Measurements from ENCODE around the gene TLX1. TPM values are rescaled to one million over a fixed set of nuclear protein-coding genes. Genes with fewer than 3 reads are reported as not detected.

The TLX1 gene
- total RNA-seq, 1 experiment from 2014 or later = not detected

GRCh38 chr10:101183458-101184183 lies 52.5 kb downstream of the TLX1 start:
- Histone ChIP-seq H3K27me3 (ENCODE audit: low read length) (peaks cover 17% of the 10 kb centered on the region; the same call in 1 of the 2 replicates), H3K79me2 (ENCODE audit: low read length) (no peaks in the 10 kb centered on the region), H3K9me3 (ENCODE audit: low read length) (no peaks in the 10 kb centered on the region), H4K20me1 (ENCODE audit: low read length) (no peaks in the 10 kb centered on the region), H3K9me2 (replicated peaks; ENCODE audit: low read length) (no peaks in the 10 kb centered on the region), H3K9ac (ENCODE audit: low read length) (no peak overlapping the region), H2AFZ (ENCODE audit: low read length) (no peak overlapping the region), H3F3A (ENCODE audit: low read length, unreplicated experiment) (no peaks in the 10 kb centered on the region), H3K27ac (ENCODE audit: low read length) (no peak overlapping the region), H3K4me2 (ENCODE audit: low read length) (no peak overlapping the region), H3K36me3 (ENCODE audit: low read depth, low read length) (no peaks in the 10 kb centered on the region), H3K4me3 (ENCODE audit: low read length) (no peak overlapping the region), H3K4me1 (ENCODE audit: insufficient read depth, low read length) (no peaks in the 10 kb centered on the region)
- ATAC-seq = no peak
- intact Hi-C loops (cut with micrococcal nuclease) = no loop called here
- no TSS peak for BruUV-seq (replicated peaks)
- POLR2A ChIA-PET (ENCODE audit: unreplicated experiment) = no interaction called here
- CTCF ChIA-PET = no interaction called here
- TF ChIP-seq EZH2phosphoT487 (IDR thresholded peaks at IDR 0.05; ENCODE audit: borderline replicate concordance, low read length) (no peak), EZH2 (IDR thresholded peaks at IDR 0.05; ENCODE audit: low read length, unreplicated experiment) (no peak), CTCF (conservative IDR thresholded peaks at IDR 0.05; ENCODE audit: low read depth, low read length) (no peak)
- DNase-seq = no peak

Other genes with a start within 250 kb of the TLX1 start
- gene SLF2, start 218.3 kb upstream of the TLX1 start, total RNA-seq (2014; rRNA removed) = 18.5 and 19.5 TPM in 2 replicates
- 2.6 TPM in 2 replicates for gene SEMA4G, start 161.8 kb upstream of the TLX1 start, total RNA-seq (2014; rRNA removed)
- gene MRPL43, start 143.8 kb upstream of the TLX1 start, total RNA-seq (2014; rRNA removed) = 81.0 and 90.5 TPM in 2 replicates
- gene TWNK, start 143.8 kb upstream of the TLX1 start, total RNA-seq (2014; rRNA removed) = 7.5 and 8.0 TPM in 2 replicates
- gene LZTS2, start 131.5 kb upstream of the TLX1 start, total RNA-seq (2014; rRNA removed) = 58.3 and 67.2 TPM in 2 replicates
- gene PDZD7, start 100.2 kb upstream of the TLX1 start, total RNA-seq (2014; rRNA removed) = 2.5 and 2.8 TPM in 2 replicates
- gene SFXN3, start 100.1 kb upstream of the TLX1 start, total RNA-seq (2014; rRNA removed) = 46.7 and 63.7 TPM in 2 replicates
- gene KAZALD1, start 69.3 kb upstream of the TLX1 start, total RNA-seq (2014; rRNA removed) = 24.9 and 25.1 TPM in 2 replicates
- gene LBX1, start 98.2 kb downstream of the TLX1 start, total RNA-seq (2014; rRNA removed) = not detected in 2 replicates
- 4.4 and 5.7 TPM in 2 replicates for gene BTRC, start 222.9 kb downstream of the TLX1 start, total RNA-seq (2014; rRNA removed)